ENCODE measurements around the gene C19orf25. TPM values are rescaled to one million over a fixed set of nuclear protein-coding genes. Genes with fewer than 3 reads are reported as not detected.

Gene C19orf25
- total RNA-seq, 4 donors from 2014 or later: 34.3 to 49.6 (median 45.7) TPM

DNA sequence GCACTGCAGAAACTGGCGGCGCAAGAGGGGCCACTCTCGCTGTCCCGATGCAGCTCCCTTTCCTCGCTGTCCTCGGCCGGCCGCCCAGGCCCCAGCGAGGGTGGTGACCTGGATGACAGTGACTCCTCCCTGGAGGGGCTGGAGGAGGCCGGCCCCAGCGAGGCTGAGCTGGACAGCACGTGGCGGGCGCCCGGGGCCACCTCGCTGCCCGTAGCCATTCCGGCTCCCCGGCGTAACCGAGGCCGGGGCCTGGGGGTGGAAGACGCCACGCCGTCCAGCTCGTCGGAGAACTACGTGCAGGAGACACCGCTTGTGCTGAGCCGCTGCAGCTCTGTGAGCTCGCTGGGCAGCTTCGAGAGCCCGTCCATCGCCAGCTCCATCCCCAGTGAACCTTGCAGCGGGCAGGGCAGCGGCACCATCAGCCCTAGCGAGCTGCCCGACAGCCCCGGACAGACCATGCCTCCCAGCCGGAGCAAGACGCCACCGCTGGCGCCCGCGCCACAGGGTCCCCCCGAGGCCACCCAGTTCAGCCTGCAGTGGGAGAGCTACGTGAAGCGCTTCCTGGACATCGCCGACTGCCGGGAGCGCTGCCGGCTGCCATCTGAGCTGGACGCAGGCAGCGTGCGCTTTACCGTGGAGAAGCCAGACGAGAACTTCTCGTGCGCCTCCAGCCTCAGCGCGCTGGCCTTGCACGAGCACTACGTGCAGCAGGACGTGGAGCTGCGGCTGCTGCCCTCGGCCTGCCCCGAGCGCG lies 12.4 kb downstream of the C19orf25 start:
- WGBS, 2 donors: 19 to 47% methylated on average over 25 to 54 of the region's 70 CpGs
- DNase-seq (ENCODE audit: low spot score in 2 of 2): no peak
- H3K4me3 ChIP-seq (ENCODE audit: low read depth, poor library complexity, severe bottlenecking): no peak overlapping the region
- TF ChIP-seq, protein P1, sequence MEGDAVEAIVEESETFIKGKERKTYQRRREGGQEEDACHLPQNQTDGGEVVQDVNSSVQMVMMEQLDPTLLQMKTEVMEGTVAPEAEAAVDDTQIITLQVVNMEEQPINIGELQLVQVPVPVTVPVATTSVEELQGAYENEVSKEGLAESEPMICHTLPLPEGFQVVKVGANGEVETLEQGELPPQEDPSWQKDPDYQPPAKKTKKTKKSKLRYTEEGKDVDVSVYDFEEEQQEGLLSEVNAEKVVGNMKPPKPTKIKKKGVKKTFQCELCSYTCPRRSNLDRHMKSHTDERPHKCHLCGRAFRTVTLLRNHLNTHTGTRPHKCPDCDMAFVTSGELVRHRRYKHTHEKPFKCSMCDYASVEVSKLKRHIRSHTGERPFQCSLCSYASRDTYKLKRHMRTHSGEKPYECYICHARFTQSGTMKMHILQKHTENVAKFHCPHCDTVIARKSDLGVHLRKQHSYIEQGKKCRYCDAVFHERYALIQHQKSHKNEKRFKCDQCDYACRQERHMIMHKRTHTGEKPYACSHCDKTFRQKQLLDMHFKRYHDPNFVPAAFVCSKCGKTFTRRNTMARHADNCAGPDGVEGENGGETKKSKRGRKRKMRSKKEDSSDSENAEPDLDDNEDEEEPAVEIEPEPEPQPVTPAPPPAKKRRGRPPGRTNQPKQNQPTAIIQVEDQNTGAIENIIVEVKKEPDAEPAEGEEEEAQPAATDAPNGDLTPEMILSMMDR (IDR thresholded peaks at IDR 0.05): no peak
- TF ChIP-seq POLR2A (IDR thresholded peaks at IDR 0.05): no peak
- intact Hi-C loops (cut with DNase I; ENCODE audit: low total_unique reads): no loop called here

- WGBS, 2 donors: 24 to 65% methylated on average over 22 to 36 of the region's 41 CpGs
- DNase-seq (ENCODE audit: low spot score in 2 of 2): no peak
- no peak overlapping the region for H3K4me3 ChIP-seq (ENCODE audit: low read depth, poor library complexity, severe bottlenecking)
- no peak for TF ChIP-seq POLR2A (IDR thresholded peaks at IDR 0.05)
- TF ChIP-seq, protein P1 (IDR thresholded peaks at IDR 0.05): no peak
- intact Hi-C loops (cut with DNase I; ENCODE audit: low total_unique reads): no loop called here
These were observed 13.0 kb downstream of the C19orf25 start for GRCh38 chr19:1466018-1466460.

DNA sequence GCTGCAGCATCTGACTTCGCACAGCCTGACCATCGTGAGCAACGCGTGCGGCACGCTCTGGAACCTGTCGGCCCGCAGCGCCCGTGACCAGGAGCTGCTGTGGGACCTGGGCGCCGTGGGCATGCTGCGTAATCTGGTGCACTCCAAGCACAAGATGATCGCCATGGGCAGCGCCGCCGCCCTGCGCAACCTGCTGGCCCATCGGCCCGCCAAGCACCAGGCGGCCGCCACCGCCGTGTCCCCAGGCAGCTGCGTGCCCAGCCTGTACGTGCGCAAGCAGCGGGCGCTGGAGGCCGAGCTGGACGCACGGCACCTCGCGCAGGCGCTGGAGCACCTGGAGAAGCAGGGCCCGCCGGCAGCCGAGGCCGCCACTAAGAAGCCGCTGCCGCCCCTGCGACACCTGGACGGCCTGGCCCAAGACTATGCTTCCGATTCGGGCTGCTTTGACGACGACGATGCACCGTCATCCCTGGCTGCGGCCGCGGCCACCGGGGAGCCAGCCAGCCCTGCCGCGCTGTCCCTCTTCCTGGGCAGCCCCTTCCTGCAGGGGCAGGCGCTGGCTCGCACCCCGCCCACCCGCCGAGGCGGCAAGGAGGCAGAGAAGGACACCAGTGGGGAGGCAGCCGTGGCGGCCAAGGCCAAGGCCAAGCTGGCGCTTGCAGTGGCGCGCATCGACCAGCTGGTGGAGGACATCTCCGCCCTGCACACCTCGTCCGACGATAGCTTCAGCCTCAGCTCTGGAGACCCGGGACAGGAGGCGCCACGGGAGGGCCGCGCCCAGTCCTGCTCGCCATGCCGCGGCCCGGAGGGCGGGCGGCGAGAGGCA lies 13.6 kb downstream of the C19orf25 start:
- DNase-seq (ENCODE audit: low spot score in 2 of 2): no peak
- no peak overlapping the region for H3K4me3 ChIP-seq (ENCODE audit: low read depth, poor library complexity, severe bottlenecking)
- WGBS, 2 donors: 28 to 66% methylated on average over 18 to 54 of the region's 83 CpGs
- intact Hi-C loops (cut with DNase I; ENCODE audit: low total_unique reads): no loop called here
- TF ChIP-seq, protein P1 (IDR thresholded peaks at IDR 0.05): no peak
- no peak for TF ChIP-seq POLR2A (IDR thresholded peaks at IDR 0.05)

GRCh38 chr19:1461862-1462261 lies 17.2 kb downstream of the C19orf25 start:
- 94 to 95% methylated on average over 10 to 24 of the region's 24 CpGs for WGBS, 2 donors
- DNase-seq (ENCODE audit: low spot score in 2 of 2): no peak
- intact Hi-C loops (cut with DNase I; ENCODE audit: low total_unique reads): no loop called here
- no peak for TF ChIP-seq POLR2A (IDR thresholded peaks at IDR 0.05)
- TF ChIP-seq, protein P1 (IDR thresholded peaks at IDR 0.05): no peak
- H3K4me3 ChIP-seq (ENCODE audit: low read depth, poor library complexity, severe bottlenecking): no peak overlapping the region

DNA sequence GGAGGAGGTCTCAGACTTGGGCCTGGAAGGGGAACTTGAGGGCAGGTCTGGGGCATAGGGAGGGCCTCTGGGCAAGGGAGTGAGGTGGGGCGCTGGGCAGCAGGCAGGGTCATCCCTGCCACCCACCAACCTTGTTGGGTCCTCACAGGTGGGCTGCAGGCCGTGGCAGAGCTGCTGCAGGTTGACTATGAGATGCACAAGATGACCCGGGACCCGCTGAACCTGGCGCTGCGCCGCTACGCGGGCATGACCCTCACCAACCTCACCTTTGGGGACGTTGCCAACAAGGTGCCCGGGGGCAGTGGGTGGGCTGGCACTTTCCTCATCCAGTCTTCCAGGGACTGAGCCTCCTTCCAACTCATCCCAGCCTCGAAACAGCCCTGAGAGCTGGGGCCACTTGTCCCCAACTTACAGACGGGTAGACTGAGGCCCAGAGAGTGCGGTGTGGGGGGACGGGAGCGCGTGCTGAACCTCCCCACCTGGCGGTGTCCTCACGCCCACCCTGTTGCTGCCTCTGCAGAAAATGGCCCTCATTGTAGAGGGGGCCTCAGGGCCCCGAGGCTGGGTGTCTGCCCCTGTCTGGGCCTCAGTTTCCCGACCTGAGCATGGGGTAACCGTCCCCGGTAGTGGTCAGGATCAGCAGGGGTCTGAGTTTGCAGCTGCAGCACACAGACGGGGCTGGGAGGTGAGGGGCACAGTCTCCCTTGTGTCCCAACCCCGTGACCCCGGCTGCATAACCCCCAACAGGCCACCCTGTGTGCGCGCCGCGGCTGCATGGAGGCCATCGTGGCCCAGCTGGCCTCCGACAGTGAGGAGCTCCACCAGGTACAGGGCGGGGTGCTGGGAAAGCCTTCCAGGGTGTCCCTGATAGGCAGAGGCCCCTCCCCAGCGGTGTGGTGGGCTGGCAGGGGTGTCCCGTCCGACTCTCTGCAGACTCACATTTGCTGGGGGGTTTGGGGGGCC lies 18.7 kb downstream of the C19orf25 start:
- H3K4me3 ChIP-seq (ENCODE audit: low read depth, poor library complexity, severe bottlenecking): no peak overlapping the region
- no peak for DNase-seq (ENCODE audit: low spot score in 2 of 2)
- TF ChIP-seq, protein P1 (IDR thresholded peaks at IDR 0.05): no peak
- no peak for TF ChIP-seq POLR2A (IDR thresholded peaks at IDR 0.05)
- WGBS, 2 donors: 91 to 92% methylated on average over 20 to 23 of the region's 36 CpGs
- intact Hi-C loops (cut with DNase I; ENCODE audit: low total_unique reads): no loop called here
